Measurements from ENCODE around the gene ATF5.
"Not testable (repeated sequence)": the region's sequence is repeated elsewhere in the genome, so short reads cannot be mapped to it uniquely, and the experiment has no call there.

Gene ATF5

GRCh38 chr19:49949742-49950589, 21.0 kb downstream of the ATF5 start:
- no peak for DNase-seq (ENCODE audit: low read depth in 2 of 2)

- DNase-seq (ENCODE audit: low read depth in 2 of 2), result no peak
These were observed 21.6 kb downstream of the ATF5 start for GRCh38 chr19:49950590-49950948.

- DNase-seq (ENCODE audit: low read depth in 2 of 2), result no peak
These were observed 22.0 kb downstream of the ATF5 start for GRCh38 chr19:49950956-49951526.

DNA sequence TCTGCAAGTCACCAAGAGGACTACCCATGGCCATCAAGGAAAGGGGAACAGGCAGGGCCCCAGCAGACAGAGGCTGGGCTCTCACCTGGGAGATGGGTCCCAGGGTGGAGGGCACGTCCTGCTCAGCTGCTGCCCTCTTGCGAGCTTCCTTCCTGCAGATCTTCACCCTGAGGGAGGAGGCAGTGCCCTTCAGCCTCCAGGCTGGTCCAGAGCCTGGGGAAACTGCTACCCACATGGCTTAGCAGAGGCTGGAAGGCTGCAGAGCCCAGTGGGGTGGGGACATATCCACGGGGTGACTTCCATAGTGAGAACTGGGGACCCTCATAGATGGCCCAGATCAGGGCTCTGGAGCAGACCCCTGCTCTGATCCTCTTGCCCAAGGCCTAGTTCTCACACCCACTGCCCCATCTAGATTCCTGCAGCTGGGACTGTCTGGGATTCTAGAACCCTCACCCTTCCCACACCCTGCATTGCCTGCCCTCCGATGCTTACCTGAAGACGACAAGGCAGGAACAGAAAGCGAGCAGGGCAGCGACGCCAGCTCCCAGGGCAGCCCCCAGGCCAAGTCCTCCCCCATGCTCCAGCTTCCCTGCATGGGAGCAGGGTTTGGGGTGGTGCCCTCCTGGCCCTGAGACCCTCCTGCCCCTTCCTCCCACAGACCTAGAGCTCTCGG, 22.9 kb downstream of the ATF5 start:
- no peak for DNase-seq (ENCODE audit: low read depth in 2 of 2)

GRCh38 chr19:49952479-49952836, 23.5 kb downstream of the ATF5 start:
- DNase-seq (ENCODE audit: low read depth in 2 of 2), result no peak

DNA sequence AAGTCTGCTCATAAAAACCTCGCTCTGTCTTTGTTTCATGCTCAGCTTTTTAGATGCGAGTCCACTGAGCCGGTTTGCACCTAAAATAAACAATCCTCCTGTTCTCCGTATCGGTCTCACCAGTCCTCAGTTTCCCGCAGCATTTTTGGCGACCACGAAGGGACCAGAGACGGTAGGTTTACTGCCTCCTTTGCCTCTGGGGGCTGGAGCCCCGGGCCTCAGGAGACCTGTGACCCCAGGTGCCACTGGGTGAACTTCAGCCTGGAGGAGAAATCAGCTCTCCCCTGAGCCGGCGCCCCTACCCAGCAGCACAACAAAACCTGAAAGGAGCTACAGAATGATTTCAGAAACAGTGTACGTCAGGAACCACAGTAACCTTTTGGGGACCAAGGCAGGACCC, 23.9 kb downstream of the ATF5 start:
- DNase-seq (ENCODE audit: low read depth in 2 of 2), result no peak

DNA sequence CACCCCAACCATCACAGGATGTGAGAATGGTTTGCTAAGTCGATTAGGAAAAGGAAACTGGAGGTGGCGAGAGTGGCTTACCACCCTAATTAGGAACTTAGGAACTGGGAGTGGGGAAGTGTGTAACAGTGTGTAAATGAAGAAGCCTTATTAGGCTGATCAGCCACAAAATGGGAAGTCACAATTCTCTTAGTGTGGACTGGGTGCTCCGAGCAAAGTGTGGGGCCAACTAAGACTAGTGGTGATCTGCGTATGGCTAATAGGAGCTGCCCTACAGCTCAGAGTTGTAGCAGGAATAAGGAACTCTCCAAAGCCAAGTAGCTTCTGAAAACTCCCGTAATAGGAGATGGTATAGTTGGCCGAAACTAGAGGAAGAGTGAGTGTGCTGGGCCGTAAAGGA, 24.4 kb downstream of the ATF5 start:
- DNase-seq (ENCODE audit: low read depth in 2 of 2), result no peak

GRCh38 chr19:49954092-49954829, 25.3 kb downstream of the ATF5 start:
- no peak for DNase-seq (ENCODE audit: low read depth in 2 of 2)

DNA sequence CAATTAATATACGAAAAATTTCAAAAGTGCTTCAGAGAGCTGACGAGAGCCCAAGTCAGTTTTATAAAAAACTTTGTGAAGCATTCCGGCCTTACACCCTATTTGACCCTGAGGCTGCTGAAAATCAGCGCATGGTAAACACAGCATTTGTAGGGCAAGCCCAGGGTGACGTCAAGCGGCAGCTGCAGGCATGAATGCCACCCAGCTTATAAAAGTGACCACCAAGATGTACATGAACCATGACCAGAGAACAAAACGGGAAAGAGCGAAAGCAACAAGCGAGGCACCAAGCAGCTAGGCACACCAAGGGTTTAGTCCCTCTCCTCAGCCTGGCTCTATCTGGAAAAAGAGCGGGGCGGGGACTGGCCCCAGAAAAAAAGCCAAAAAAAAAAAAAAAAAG, 25.9 kb downstream of the ATF5 start:
- DNase-seq (ENCODE audit: low read depth in 2 of 2), result no peak

DNA sequence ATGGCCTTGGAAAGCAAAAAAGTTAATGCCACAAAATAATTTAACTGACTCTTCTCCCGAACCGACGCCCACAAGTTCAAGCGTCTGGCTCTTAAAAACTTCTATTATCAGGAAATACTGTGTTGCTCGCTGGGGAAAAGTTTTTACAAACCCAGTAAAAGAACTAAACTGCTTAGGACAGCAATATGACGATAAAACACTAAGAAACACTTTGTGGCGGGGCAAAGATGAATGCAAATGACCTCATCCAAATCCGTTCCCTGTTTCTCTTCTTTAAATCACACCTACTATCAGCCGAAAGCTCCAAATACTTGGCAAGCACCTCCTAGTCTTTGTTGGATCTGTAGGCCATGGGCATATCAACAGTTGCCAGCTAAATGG, 27.1 kb downstream of the ATF5 start:
- no peak for DNase-seq (ENCODE audit: low read depth in 2 of 2)

DNA sequence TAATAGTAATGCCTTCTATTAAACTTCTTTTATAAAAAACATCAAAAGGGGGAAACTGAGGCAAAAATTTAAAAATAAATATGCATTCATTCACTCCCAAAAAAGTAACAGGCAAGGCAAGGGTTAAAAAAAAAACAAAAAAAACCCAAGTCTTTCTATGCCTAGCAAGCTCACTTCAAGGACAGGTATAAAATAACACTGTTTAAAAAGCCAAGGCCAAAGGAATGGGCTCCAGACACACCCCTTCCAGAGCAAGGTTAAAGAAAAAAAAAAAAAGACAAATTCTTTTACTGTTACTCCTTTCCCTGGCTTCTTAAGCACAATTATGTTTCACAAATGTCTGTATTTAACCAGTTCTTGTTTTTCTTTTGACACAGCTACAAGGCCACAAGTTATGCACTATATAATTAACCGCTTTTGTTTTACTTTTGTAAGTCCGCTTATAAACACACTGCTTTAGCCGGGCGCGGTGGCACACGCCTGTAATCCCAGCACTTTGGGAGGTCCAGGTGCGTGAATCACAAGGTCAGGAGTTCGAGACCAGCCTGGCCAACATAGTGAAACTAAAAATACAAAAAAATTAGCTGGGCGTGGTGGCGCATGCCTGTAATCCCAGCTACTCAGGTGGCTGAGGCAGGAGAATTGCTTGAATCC, 28.4 kb downstream of the ATF5 start:
- no peak for DNase-seq (ENCODE audit: low read depth in 2 of 2)

GRCh38 chr19:49958144-49958543, 29.1 kb downstream of the ATF5 start:
- DNase-seq (ENCODE audit: low read depth in 2 of 2), result not testable (repeated sequence)

- not testable (repeated sequence) for DNase-seq (ENCODE audit: low read depth in 2 of 2)
These were observed 29.6 kb downstream of the ATF5 start for GRCh38 chr19:49958596-49958995.

- not testable (repeated sequence) for DNase-seq (ENCODE audit: low read depth in 2 of 2)
These were observed 30.9 kb downstream of the ATF5 start for GRCh38 chr19:49959892-49960291.

- DNase-seq (ENCODE audit: low read depth in 2 of 2), result not testable (repeated sequence)
These were observed 32.0 kb downstream of the ATF5 start, which contains the start of gene SIGLEC11 for GRCh38 chr19:49960980-49961379. Gene SIGLEC11 (minus strand): TSS chr19:49961172. CDS start chr19:49961081, 91 bp downstream.

DNA sequence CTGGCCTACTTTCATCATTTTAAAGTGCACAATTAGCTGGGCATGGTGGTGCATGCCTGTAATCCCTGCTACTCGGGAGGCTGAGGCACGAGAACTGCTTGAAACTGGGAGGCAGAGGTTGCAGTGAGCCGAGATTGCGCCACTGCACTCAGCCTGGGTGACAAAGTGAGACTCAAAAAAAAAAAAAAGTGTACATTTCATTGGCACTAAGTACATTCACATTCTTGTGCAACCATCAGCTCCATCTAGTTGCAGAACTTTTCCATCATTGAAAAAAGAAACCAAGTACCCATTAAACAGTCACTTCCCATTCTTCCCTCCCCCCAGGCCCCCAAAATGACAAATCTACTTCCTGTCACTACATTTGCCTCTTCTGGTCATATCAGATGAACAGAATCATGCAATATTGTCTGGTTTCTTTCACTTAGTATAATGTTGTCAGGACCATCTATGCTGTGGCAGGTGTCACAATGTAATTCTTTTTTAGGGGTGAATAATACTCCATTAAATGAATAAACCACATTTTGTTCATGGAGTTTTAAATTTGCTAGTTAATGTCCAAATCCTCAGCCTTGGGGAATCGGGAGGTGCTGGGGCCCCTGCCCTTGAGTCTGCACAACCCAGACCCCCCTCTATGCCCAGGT, 39.4 kb downstream of the ATF5 start:
- DNase-seq (ENCODE audit: low read depth in 2 of 2), result no peak

- DNase-seq (ENCODE audit: low read depth in 2 of 2), result not testable (repeated sequence)
These were observed 40.4 kb downstream of the ATF5 start for GRCh38 chr19:49969355-49969754.

GRCh38 chr19:49971991-49972411, 43.0 kb downstream of the ATF5 start:
- DNase-seq (ENCODE audit: low read depth in 2 of 2), result no peak

DNA sequence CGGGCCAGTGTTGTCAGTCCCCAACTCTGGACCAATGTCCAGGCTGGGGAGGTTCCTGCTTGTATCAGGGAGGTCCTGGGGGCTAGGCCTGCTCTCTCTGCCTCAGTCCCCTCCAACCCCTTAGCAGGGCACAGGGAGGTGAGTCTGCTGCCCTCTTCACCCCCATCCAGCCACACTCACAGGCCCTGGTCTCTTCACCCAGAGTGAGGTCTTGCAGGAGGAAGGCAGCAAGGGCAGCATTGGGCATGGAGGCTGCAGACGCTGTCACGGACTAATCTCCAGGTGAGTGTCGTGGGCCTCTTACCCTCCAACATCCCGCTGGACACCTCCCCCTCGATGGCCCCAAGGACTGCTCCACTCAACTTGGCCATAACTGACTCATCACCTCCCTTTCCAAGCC, 43.8 kb downstream of the ATF5 start:
- DNase-seq (ENCODE audit: low read depth in 2 of 2), result no peak

DNA sequence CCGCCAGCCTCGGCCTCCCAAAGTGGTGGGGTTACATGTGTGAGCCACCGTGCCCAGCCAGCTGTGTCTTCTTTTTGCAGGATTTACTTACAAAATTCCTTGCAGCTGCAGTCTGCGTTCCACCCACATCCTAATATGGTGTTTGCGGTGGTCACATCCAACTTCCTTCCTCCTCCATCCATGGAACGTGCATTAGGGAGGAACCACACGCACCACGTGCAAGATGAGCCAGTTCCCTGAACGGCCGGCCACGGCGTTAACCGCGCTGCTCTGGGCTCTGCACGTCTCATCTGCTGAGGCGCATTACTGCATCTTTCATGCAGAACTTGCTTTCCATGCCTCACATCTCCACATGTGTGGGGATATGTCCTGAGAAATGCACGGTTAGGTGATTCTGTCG, 45.0 kb downstream of the ATF5 start:
- no peak for DNase-seq (ENCODE audit: low read depth in 2 of 2)

DNA sequence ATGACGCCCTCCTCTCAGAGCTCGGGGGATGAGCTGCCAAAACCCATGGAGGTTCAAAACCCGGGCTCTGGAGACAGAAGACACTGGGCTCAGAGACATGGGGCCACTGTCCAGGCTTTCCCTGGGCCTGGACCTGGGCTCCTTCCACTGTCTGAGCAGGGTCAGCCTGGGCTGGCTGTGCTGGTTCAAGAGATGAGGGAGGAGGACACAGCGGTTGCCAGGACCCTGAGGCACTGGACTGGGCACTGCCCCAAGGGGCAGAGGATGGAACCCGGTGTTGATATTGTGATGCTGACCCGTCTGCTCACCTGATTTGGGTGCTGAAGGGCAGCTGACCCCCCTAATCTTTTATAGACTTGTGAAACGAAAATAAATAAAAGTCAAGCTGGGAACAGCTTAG, 46.0 kb downstream of the ATF5 start:
- no peak for DNase-seq (ENCODE audit: low read depth in 2 of 2)

Data from stimulated activated CD4-positive, alpha-beta T cell treated with anti-CD3 and anti-CD28 coated beads, Interleukin-1b, Interleukin-23, amount 100 ng/mL, for 1 hour (primary cell).